ELF-1 (cell line): ENCODE measurements around the gene ALG12.
A peak's percentile ranks its signal among the peaks of the same experiment; 100 is the strongest.

Experiments used
- DNase-seq: peaks from one replicate; pipeline ENCODE4 v3.0.0-alpha.2; 2016; ENCODE audit warnings: low read depth, low spot score

Gene ALG12

DNA sequence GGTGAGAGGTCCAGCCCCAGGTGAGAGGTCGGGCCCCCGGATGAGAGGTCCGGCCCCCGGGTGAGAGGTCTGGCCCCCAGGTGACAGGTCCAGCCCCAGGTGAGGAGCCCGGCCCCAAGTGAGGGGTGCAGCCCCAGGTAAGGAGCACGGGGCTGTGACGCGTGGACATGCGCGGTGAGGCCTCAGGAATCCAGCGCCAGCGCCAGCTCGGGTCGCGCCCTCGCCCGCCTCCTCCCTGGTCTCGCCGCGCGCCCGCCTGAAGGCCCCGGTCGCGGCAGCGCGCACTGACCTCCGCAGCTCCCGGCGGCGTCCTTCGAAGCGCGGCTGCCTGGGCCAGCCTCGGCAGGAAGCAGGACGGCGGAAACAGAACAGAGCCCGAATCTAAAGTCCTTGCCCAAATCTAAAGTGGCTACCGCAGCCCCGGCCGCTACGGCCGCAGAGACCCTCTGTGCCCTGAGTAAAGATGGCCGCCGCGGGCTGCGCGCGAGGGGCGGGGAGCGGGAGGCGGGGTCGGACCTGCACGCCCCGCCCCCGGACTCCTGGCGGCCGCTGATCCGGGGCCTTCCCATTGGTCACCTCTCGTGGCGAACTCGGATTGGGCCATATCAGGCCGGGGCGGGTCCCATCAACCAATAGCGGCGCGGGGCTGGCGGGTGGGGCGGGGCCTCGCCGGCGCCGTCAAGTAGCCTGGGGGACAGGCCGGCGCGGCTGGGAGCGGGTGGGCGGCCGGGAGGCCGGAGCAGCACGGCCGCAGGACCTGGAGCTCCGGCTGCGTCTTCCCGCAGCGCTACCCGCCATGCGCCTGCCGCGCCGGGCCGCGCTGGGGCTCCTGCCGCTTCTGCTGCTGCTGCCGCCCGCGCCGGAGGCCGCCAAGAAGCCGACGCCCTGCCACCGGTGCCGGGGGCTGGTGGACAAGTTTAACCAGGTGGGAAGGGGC lies at the start of gene ALG12, which contains the start of gene CRELD2:
Gene ALG12, minus strand, starts transcription at position 465 of the 937 bp plus-strand sequence. CDS start 4,673 bp downstream, outside the sequence.
Gene CRELD2, plus strand, starts transcription at position 661 of the 937 bp plus-strand sequence. Its CDS starts 136 bp downstream, at position 797.
- DNase-seq = peak; percentile 99

DNA sequence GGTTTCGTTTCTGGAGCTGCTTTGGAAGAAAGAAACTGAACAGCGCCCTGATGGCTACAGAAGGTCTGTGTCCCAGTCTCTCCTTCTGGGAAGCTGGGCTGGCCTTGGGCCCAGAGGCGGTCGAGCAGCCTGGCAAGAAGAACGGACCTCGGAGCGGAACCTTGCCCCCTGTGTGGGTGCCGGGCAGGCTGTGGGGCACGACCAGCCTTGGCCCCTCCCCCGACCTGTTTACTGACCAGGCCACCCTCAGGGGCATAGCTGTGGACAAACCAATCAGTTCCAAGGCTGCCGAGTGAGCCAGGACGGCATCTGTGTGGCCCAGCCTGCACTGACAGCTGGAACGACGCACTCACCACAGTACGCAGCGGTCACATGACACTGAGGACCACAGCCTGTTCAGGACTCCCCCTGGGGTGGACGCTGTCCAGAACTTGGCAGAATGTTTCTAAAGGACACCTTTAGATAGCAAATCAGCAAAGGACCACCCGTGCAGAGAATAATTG lies 49.5 kb upstream of the ALG12 start:
- peak; percentile 49 for DNase-seq

DNA sequence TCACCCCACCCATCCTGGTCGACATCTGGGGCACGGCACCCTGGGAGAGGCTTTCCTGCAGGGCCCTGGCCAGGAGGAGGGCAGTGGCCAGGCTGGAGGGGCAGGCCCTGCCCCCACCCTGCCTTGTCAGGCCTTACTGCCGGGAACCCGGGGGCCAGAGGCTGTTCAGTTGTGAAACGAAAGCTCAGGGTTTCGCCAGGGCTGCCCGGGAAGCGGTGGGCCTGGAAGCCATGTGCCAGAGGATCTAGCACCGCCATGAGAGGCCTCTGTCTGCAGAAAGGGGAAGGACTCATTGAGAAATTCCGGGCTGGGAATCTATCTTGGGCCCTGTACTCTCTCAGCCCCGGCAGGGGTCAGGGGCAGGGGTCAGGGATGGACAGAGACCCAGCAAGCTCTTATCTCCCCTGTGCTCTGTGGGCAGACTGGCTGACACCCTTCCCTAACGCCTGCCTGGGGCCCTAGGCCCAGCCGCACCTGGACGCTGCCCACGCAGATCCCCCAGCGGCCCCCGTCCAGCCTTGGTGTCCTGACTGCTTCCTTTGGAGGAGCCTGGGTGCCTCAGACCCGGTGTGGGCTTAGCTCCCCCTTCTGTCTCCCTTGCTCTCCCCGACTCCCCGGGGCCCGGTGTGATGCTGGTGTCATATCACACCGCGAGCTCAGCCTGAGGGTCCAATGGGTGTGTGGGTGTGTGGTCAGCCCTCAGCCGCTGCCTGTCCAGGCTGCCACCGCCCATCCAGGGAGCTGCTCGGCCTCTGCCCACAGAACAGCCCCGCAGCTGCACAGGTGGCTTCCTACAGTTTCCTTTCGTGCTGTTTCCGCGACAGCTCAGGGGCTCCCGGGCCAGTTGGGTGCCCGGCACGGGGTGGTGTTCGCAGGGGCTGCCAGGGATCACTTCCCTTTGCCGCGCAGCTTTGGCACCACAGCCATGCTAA lies 48.8 kb upstream of the ALG12 start:
- DNase-seq = peak; percentile 49

DNA sequence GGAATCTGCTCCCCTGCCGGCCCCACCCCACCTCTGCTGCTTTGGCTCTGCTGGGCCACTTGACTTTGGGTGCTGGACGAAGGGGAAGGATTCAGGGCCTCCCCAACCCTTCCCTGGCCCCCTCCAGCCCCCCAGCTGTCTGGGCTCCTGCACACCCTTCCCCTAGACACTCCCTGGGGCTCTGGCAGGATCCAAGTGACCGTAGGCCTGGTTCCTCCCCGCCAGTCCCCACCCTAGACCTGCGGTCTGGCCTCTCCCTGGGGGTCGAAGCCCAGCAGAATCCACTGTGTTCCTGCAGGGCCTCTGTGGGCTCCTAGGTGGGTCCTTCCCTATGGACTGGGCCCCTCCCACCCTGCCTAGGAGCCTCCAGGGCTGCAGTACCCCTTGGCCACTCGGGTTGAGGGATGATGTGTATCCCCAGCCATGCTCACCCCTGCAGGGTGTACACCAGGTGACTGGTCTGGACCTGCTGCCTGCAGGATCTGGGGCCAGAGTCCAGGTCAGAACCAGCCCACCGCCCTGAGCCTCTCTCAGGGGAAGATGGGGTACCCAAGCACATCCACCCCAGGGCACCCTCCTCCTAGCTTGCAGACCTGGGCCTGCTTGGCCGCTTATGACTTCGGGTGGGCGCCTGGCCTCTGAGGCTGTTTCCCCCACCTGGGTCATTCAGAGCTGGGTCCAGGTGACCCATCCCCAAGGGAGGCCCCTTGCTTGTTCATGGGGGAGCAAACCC lies 48.0 kb upstream of the ALG12 start:
- peak; percentile 3 for DNase-seq

DNA sequence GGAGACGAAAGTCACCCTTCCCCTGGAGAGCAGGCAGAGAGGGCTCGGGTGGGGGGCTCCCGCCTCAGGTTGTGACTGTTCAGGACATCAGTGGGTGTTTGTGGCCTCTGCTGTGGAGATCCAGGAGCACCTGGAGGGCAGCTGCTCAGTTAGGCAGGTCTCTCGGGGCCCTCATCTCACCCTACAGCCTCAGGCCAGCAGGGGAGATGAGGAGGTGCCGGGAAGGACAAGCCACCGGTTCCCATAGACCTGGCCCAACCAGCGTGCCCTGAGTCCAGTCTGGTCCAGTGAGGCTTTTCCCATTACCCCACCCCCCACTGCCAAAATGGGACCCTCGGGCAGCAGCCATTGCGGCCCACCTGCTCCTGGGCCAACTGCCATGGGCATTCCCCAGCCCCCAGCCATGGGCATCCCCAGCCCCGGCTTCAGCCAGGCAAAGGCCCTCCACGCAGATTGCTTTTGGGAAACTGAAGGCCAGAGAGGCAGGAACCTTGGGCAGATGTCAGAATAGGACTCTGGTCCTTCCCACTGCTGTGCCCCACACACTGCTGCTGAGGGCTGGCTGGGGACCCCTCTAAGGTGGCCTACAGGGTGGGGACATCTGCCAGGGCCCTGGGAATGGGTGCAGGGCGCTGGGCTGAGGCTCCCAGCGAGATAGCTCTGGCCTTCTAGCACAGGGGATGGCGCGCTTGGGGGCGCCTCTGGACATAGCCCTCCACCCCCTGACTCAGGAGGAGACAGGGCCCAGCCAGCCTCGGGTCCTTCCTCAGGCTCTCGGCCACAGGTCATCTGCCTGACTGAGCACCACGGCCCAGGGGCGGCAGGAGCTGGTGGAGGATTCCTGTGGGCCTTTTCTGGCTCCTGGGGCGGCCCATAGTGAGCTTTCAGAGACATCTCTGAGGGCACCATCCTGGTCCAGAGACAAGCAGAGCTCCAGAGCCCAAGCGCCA lies 47.1 kb upstream of the ALG12 start:
- peak; percentile 4 for DNase-seq

DNA sequence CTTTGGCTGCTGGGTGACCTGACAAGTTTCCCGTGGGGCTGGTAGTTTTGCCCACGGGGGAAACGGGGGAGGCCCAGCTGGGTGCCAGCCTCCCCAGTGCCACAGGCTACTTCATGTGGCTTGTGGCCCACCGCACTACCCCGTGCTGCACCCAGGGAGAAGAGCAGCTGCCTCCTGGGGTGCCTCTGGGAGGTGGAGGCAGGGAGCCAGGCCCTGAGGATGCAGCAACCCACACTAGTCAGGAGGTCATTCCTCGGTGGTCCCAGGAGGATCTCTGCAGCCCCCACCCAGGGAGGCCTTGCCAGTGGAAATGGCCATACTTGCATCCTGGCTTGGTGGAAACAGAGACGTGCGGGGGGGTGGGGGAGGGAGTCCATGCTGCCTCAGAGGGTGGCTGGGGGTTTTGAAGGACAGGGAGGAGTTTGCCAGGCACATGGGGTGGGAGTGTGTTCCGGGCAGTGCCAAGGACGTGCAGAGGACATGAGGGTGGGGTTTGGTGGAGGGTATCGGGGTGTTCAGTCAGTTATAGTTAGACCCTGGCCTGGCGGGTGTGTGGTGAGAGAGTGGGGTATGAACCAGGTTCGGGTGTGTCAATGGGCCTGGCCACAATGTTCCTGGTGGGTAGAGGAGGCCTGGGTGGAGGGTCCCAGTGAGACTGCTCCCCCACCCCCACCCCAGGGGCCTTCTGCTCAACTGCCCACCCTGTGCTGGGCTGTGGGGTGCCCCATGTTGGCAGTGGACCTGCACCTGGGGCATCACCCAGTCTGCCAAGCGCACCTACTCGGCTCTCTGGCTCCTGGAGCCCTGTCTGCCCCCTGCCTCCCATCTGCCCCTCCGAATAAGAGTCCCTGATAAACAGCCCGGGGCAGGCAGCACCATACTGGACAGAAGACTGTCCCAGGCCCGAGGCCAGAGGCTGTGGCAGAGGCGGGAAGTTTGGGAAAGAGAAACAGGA lies 46.2 kb upstream of the ALG12 start:
- DNase-seq = peak; percentile 1

DNA sequence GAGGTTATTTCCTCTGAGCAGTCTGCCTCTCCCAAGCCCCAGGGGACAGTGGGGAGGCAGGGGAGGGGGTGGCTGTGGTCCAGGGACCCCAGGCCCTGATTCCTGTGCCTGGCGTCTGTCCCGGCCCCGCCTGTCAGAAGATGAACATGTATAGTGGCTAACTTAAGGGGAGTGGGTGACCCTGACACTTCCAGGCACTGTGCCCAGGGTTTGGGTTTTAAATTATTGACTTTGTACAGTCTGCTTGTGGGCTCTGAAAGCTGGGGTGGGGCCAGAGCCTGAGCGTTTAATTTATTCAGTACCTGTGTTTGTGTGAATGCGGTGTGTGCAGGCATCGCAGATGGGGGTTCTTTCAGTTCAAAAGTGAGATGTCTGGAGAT lies 45.4 kb upstream of the ALG12 start:
- no peak for DNase-seq

DNA sequence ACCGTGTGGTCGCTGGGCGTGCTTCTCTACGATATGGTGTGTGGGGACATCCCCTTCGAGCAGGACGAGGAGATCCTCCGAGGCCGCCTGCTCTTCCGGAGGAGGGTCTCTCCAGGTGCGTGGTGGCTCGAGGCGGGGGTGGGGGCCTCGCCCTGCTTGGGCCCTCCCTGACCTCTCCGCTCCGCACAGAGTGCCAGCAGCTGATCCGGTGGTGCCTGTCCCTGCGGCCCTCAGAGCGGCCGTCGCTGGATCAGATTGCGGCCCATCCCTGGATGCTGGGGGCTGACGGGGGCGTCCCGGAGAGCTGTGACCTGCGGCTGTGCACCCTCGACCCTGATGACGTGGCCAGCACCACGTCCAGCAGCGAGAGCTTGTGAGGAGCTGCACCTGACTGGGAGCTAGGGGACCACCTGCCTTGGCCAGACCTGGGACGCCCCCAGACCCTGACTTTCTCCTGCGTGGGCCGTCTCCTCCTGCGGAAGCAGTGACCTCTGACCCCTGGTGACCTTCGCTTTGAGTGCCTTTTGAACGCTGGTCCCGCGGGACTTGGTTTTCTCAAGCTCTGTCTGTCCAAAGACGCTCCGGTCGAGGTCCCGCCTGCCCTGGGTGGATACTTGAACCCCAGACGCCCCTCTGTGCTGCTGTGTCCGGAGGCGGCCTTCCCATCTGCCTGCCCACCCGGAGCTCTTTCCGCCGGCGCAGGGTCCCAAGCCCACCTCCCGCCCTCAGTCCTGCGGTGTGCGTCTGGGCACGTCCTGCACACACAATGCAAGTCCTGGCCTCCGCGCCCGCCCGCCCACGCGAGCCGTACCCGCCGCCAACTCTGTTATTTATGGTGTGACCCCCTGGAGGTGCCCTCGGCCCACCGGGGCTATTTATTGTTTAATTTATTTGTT lies 44.8 kb upstream of the ALG12 start:
- peak; percentile 6 for DNase-seq

DNA sequence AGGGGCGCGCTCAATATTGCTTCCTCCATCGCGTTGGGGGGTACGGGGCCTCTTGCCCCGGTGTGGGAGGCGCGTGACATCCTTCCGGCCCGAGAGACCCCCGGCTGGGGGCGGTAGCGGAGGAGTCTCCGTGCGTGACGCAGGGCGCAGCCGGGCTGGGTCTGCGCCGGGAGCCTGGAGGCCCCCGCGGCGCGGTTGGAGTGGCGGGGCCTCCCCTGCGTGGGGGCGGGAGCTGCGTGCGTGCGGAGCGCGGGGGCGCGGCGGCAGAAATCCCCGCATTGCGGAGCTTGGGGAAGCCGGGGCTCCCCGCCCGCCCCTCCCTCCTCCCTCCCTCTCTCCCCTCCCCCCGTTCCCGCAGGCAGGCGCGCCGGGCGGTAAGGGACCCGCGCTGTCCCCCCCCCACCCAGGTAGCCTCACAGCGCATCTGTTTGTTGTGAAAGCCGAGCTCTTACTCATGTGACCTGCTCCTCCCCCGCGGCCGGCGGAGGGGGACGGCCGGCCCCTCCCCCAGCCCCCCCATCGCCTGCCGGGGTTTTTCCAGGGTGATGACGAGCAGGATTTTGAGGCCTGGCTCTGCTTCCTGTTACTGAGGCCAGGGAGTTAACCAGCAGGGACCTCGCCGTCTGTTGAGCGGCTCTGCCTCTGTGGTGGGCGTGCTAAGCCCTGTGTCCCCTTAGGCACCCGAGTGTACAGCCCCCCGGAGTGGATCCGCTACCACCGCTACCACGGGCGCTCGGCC lies 43.9 kb upstream of the ALG12 start:
- DNase-seq = peak; percentile 81

DNA sequence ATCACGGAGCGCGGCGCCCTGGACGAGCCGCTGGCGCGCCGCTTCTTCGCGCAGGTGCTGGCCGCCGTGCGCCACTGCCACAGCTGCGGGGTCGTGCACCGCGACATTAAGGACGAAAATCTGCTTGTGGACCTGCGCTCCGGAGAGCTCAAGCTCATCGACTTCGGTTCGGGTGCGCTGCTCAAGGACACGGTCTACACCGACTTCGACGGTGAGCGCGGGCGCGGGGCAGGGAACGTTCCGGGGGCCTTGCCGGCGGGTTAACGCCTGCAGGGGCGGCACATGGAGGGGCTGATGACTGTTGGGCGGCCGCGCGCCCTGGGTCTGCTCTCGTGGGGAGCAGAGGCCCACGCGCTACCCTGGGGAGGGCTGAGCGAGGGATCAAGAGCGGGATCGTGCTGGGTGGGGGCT lies 43.4 kb upstream of the ALG12 start:
- DNase-seq = peak; percentile 65

DNA sequence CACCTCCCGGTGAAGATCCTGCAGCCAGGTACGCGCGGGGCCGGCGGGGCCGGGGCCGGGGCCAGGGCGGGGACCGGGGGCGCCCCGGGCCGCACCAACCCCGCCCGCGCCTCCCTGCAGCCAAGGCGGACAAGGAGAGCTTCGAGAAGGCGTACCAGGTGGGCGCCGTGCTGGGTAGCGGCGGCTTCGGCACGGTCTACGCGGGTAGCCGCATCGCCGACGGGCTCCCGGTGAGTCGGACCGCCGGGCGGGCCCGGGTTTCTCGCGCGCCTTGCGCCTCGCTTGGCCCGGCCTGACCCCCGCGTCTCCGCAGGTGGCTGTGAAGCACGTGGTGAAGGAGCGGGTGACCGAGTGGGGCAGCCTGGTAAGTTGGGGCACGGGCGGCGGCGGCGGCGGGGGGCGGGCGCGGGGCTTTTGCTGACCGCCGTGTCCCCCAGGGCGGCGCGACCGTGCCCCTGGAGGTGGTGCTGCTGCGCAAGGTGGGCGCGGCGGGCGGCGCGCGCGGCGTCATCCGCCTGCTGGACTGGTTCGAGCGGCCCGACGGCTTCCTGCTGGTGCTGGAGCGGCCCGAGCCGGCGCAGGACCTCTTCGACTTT lies 42.9 kb upstream of the ALG12 start:
- DNase-seq = no peak

DNA sequence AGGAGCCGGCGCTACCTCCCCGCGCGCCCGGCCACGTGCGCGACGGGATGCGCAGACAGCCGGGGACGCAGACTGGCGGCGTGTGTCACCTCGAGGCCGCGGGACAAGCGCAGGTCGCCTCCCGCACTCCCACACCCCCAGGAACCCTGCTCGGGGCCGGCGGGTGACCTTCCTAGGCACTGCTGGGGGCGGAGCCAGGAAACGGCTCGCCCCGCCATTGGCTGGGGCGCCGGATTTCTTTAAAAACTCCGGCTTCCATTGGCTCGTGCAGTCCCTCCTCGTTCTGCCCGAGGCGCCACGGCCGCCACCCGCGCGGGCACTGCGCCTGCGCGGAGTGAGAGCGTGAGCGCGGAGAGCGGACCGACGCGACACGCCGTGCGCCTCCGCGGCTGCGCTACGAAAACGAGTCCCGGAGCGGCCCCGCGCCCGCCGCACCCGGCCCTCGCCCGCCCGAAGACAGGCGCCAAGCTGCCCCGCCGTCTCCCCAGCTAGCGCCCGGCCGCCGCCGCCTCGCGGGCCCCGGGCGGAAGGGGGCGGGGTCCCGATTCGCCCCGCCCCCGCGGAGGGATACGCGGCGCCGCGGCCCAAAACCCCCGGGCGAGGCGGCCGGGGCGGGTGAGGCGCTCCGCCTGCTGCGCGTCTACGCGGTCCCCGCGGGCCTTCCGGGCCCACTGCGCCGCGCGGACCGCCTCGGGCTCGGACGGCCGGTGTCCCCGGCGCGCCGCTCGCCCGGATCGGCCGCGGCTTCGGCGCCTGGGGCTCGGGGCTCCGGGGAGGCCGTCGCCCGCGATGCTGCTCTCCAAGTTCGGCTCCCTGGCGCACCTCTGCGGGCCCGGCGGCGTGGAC lies 42.1 kb upstream of the ALG12 start, which contains the start of gene PIM3:
Gene PIM3, plus strand, starts transcription at position 614 of the 846 bp plus-strand sequence. Its CDS starts 176 bp downstream, at position 790.
- peak; percentile 97 for DNase-seq

DNA sequence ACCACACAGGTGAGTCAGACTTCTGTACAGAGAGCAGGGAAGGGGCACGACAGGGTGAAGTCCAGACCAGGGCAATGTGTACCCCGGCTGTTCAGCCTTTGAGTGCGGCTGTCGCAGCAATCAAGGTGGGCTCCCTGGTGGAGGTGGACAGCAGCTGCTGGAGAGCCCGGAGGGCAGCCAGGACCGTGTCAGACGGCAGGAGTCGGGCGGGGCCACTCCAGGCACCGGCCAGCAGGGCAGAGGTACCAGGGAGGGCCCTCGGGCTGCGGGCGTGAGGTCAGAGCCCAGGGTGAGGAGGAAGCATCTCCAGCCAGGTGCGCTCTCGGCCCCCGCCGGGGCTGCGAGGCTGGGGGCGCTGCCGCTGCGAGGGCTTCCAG lies 41.5 kb upstream of the ALG12 start:
- no peak for DNase-seq

DNA sequence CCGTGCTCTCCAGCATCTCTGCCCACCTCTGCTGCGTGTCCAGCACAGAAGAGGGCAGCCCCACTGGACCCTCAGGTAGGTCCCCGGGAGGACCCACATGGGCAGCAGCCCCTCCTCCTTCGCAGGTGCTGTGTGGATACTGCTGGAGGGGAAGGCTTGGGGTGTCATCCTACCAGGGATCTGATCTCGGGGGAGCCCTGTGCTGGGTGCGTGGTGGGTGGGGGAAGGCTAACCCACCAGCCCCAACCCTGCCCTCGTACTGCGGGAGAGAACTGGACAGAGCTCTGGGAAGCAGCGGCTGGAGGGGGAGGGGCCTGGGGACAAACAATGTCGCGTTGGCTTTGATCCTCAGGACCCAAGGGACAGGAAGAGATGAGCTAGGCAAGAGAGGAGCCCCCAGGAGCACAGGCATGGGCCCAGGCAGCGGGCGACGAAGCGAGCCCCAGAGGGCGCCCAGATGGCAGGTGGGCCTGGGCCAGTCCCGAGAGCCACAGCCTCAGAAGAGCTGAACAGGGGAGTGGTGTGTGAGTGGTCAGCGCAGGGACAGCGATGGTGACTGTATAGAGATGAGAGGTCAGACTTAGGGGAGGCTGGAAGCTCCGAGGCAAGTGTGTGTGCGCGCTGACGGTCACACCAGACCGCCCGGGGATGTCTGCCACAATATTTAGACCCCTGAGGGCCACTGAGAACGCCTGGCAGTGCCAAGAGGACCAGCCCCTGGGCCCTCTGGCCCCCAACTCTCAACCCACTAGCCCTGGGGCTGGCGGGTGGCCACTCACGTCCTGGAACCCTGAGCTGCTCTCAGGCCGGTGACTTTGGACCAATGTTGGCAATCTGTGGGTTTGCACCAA lies 40.9 kb upstream of the ALG12 start:
- no peak for DNase-seq
